Breast epithelium (tissue), 4 donors: Measurements from ENCODE around the gene SMCR8. TPM values are rescaled to one million over a fixed set of nuclear protein-coding genes. Genes with fewer than 3 reads are reported as not detected.

ENCODE experiments used
- DNase-seq, 2 donors: peaks; one replicate each; pipeline ENCODE4 v3.0.0-alpha.2; 2019; ENCODE audit warnings: low spot score in 2 of 2
- H3K27ac ChIP-seq, 2 donors: fragments of 200-600 bp; sonication (generic) in 1 of 2; one replicate each; pipeline ENCODE4 v1.5.1; 2016 to 2019; ENCODE audit warnings: mild to moderate bottlenecking in 1 of 2
- H3K27me3 ChIP-seq, 2 donors: fragments of 200-600 bp; sonication (generic) in 1 of 2; one replicate each; pipeline versions ENCODE4 v1.5.1 to v1.6.0; 2017 to 2019; ENCODE audit warnings: control low read depth in 1 of 2, mild to moderate bottlenecking in 1 of 2
- H3K36me3 ChIP-seq: fragments of 200-600 bp; one replicate; pipeline ENCODE4 v1.5.1; 2019
- H3K4me1 ChIP-seq, 2 donors: fragments of 200-600 bp; sonication (generic); one replicate each; pipeline ENCODE4 v1.5.1; 2016 to 2019; ENCODE audit warnings: control low read depth in 1 of 2
- H3K4me3 ChIP-seq, 3 donors: fragments of 200-600 bp; sonication (generic); 1 replicate in 2 of 3; 2 replicates in 1 of 3; pipeline ENCODE4 v1.5.1; 2016 to 2019; ENCODE audit warnings: mild to moderate bottlenecking in 3 of 3, moderate library complexity in 2 of 3
- H3K9me3 ChIP-seq, 2 donors: fragments of 200-600 bp; sonication (generic) in 1 of 2; one replicate each; pipeline ENCODE4 v1.5.1; 2016 to 2019; ENCODE audit warnings: control low read depth in 1 of 2
- POLR2A ChIP-seq: fragments of 450-650 bp; IDR thresholded peaks from one replicate; pipeline ENCODE4 v1.6.1; 2016; ENCODE audit warnings: antibody characterized with exemption, mild to moderate bottlenecking, moderate library complexity
- POLR2AphosphoS5 ChIP-seq, 3 donors: sonication (generic); formaldehyde crosslinking; IDR thresholded peaks; one replicate each; pipeline ENCODE4 v1.6.1; 2017; ENCODE audit warnings: antibody characterized with exemption in 3 of 3
- intact Hi-C: fragments of 100-400 bp; cut with DNase I; formaldehyde crosslinking; loops from one replicate; pipeline ENCODE4 v1.15.1; 2023; ENCODE audit warnings: low total_unique reads
- total RNA-seq, 3 donors: library from RNA; depleted of rRNA; stranded (reverse); fragments of >200 nt; gene quantifications; one replicate each; pipeline ENCODE4 v1.1.0, GENCODE V29; 2016
- TF ChIP-seq, protein P1 (sequence below), 3 donors: fragments of 450-650 bp; IDR thresholded peaks; one replicate each; pipeline ENCODE4 v1.5.1; 2016 to 2017; ENCODE audit warnings: antibody characterized with exemption in 3 of 3, mild to moderate bottlenecking in 3 of 3, moderate library complexity in 3 of 3

Gene SMCR8
- total RNA-seq, 3 donors from 2014 or later: 16.4 to 20.9 (median 16.8) TPM

DNA sequence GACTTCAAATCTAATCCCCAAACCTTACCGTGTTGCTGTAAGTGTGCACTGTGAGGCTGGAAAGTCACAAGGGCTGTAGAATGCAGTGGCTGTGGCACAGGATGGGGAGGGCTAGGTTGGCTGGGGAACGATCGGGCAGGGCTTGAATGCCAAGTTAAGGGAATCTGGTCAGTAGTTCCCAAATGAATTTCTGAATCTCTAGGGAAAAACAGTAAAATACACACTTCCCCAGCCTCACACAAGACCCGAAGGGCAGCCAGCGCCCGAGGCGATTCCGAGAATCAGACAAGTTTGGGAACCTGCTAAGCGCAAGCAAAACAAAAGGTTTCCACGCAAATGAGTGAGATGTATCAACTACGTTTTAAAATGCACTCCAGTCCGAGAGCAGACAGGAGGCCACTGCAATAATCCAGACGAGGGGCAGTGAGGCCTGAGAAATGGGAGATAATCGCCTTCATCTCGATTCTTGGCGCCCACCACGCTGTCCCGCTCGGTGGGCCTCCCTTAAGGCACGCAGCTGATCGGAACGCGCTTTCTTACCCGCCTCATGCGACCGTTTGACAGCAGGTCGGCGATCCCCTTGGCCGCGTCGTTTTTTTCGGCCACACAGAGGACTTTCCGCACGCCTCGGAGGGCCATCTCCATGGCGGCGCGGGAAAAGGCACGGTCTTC, 898 bp upstream of the SMCR8 start:
- Histone ChIP-seq H3K4me1 (peaks cover 14 to 39% of the 10 kb centered on the region in 2 donors), H3K9me3 (no peaks in the 10 kb centered on the region), H3K27ac (peak overlapping the region; percentile 90 to 98), H3K36me3 (no peaks in the 10 kb centered on the region), H3K27me3 (no peaks in the 10 kb centered on the region), H3K4me3 (peak overlapping the region; percentile 70 to 94 (median 89))
- TF ChIP-seq POLR2A (no peak), POLR2AphosphoS5 (IDR thresholded peaks at IDR 0.05) (no peak)
- TF ChIP-seq, protein P1, sequence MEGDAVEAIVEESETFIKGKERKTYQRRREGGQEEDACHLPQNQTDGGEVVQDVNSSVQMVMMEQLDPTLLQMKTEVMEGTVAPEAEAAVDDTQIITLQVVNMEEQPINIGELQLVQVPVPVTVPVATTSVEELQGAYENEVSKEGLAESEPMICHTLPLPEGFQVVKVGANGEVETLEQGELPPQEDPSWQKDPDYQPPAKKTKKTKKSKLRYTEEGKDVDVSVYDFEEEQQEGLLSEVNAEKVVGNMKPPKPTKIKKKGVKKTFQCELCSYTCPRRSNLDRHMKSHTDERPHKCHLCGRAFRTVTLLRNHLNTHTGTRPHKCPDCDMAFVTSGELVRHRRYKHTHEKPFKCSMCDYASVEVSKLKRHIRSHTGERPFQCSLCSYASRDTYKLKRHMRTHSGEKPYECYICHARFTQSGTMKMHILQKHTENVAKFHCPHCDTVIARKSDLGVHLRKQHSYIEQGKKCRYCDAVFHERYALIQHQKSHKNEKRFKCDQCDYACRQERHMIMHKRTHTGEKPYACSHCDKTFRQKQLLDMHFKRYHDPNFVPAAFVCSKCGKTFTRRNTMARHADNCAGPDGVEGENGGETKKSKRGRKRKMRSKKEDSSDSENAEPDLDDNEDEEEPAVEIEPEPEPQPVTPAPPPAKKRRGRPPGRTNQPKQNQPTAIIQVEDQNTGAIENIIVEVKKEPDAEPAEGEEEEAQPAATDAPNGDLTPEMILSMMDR (IDR thresholded peaks at IDR 0.05): no peak
- no peak for DNase-seq
- intact Hi-C loops: no loop called here

DNA sequence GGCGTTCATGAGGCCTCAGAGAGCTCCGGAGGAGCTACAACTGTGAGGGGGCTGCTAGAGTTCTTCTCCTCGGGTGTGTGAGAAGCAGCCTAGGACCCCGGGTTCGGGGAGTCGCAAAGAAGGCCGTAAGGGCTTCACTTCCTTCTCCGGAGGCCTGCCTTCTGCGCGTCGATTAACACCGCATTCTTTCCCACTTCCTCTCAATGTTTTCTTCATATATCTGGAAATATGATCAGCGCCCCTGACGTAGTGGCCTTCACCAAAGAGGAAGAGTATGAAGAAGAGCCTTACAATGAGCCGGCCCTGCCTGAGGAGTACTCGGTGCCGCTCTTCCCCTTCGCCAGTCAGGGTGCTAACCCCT, 449 bp downstream of the SMCR8 start:
- Histone ChIP-seq H3K9me3 (no peaks in the 10 kb centered on the region), H3K4me3 (peak overlapping the region; percentile 70 to 94 (median 89)), H3K27ac (peak overlapping the region; percentile 90 to 98), H3K27me3 (no peaks in the 10 kb centered on the region), H3K36me3 (no peaks in the 10 kb centered on the region), H3K4me1 (peaks cover 18 to 53% of the 10 kb centered on the region in 2 donors)
- intact Hi-C loops: no loop called here
- DNase-seq: no peak
- TF ChIP-seq POLR2A (no peak), POLR2AphosphoS5 (IDR thresholded peaks at IDR 0.05) (no peak)
- TF ChIP-seq, protein P1 (IDR thresholded peaks at IDR 0.05): no peak

DNA sequence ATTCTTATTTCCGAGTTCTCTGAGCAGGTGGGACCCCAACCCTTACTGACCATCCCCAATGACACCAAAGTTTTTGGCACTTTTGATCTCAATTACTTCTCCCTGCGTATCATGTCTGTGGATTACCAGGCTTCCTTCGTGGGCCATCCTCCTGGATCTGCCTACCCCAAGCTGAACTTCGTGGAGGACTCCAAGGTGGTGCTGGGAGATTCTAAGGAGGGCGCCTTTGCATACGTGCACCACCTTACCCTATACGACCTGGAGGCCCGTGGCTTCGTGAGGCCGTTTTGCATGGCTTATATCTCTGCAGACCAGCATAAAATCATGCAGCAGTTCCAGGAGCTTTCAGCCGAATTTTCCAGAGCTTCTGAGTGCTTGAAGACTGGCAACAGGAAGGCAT, 868 bp downstream of the SMCR8 start:
- H3K27me3 ChIP-seq: no peaks in the 10 kb centered on the region
- H3K4me3 ChIP-seq: peak overlapping the region; percentile 70 to 94 (median 89)
- peaks cover 18 to 57% of the 10 kb centered on the region in 2 donors for H3K4me1 ChIP-seq
- H3K36me3 ChIP-seq: no peaks in the 10 kb centered on the region
- no peak for DNase-seq
- H3K27ac ChIP-seq: peak overlapping the region; percentile 90 to 98
- TF ChIP-seq, protein P1 (IDR thresholded peaks at IDR 0.05): no peak
- TF ChIP-seq POLR2A (no peak), POLR2AphosphoS5 (IDR thresholded peaks at IDR 0.05) (no peak)
- H3K9me3 ChIP-seq: no peaks in the 10 kb centered on the region
- intact Hi-C loops: no loop called here

DNA sequence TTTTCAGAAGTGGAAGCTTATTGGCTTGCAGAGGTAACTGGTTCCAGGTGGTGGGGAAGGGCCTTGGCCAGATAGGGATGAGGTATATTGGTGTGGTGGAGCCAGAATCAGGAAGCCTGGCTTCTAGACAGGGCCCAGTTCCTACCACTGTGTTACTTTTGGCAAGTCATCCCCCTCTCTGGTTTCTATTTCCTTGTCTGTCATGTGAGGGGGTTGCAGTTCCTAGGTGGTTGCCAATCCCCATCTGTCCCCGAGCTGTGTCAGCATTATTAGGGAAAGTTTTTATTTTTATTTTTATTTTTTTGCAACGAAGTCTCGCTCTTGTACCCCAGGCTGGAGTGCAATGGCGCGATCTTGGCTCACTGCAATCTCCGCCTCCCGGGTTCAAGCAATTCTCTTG, 3.0 kb downstream of the SMCR8 start:
- Histone ChIP-seq H3K9me3 (no peaks in the 10 kb centered on the region), H3K27me3 (no peaks in the 10 kb centered on the region), H3K4me1 (peaks cover 18 to 58% of the 10 kb centered on the region in 2 donors), H3K27ac (peak overlapping the region in 1 of 2 donors; percentile 57), H3K4me3 (peak overlapping the region; percentile 4 to 94 (median 25)), H3K36me3 (peaks cover 4% of the 10 kb centered on the region)
- no peak for TF ChIP-seq POLR2AphosphoS5 (IDR thresholded peaks at IDR 0.05)
- no peak for TF ChIP-seq POLR2A
- TF ChIP-seq, protein P1 (IDR thresholded peaks at IDR 0.05): no peak
- DNase-seq: no peak
- intact Hi-C loops: no loop called here

DNA sequence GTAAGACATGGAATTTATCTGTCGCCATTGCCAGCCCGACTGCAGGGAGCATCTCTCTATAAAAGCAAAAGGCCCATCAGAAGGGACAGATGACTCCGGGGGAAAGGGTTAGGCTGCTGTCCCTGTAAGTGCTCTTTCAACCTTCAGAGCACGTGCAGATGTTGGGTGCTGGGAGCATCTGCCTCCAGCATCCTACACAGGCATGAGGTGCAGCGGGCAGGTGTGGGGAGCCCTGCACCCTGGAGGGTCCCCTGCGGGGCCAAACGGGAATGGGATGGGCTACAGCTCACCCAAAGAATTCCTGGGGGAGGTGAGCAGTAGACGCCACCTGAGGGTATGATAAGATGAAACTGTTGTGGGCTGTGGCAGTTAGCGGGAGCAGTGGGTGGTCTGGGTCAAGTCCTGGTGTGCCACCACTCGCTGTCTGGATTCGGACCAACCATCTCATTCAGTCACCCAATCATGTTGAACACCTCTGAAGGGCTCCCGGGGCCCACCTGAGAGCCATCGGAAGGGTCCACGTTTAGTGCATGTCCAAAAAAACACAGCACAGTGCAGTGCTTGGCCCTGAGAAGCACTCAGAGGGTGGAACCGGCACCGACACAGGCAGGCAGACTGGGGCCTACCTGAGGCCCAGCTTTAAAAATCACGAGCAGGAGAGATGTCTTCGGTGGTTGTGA, 3.8 kb downstream of the SMCR8 start:
- Histone ChIP-seq H3K27ac (no peak overlapping the region), H3K9me3 (no peaks in the 10 kb centered on the region), H3K4me1 (peaks cover 18 to 55% of the 10 kb centered on the region in 2 donors), H3K4me3 (peak overlapping the region in 2 of 3 donors; percentile 25 to 94), H3K36me3 (peaks cover 5% of the 10 kb centered on the region), H3K27me3 (no peaks in the 10 kb centered on the region)
- no peak for DNase-seq
- TF ChIP-seq POLR2AphosphoS5 (IDR thresholded peaks at IDR 0.05) (no peak), POLR2A (no peak)
- TF ChIP-seq, protein P1 (IDR thresholded peaks at IDR 0.05): no peak
- intact Hi-C loops: no loop called here
